Stimulated activated CD8-positive, alpha-beta memory T cell treated with anti-CD3 and anti-CD28 coated beads, Interleukin-2, amount 100 ng/mL, for 1 hour (primary cell): ENCODE results near the gene NCKAP5.
"Not testable (repeated sequence)": the region's sequence is repeated elsewhere in the genome, so short reads cannot be mapped to it uniquely, and the experiment has no call there.

Experiments used
- DNase-seq, 2 donors: peaks; one replicate each; pipeline ENCODE4 v3.0.0-alpha.2; 2020; ENCODE audit warnings: low read depth in 2 of 2

Gene NCKAP5

DNA sequence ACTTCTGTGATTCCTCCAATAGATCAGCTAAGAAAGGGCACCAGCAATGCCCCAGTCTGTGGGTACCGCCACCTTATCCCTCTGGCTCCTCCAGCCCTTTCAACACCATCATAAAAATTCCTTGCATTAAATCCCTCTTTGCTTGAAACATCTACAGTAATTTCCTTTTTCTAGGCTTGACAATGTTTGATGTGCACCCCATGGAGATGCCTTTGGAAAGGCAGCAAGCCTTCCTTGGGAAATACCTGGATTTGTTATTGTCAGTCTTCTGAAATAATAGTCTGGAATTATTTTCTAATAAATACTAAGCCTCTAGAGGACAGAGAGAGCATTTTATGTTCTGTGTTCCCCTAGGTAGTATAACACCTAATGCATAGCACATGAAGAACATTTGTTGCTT is 46.1 kb downstream of the NCKAP5 start:
- DNase-seq: no peak

DNA sequence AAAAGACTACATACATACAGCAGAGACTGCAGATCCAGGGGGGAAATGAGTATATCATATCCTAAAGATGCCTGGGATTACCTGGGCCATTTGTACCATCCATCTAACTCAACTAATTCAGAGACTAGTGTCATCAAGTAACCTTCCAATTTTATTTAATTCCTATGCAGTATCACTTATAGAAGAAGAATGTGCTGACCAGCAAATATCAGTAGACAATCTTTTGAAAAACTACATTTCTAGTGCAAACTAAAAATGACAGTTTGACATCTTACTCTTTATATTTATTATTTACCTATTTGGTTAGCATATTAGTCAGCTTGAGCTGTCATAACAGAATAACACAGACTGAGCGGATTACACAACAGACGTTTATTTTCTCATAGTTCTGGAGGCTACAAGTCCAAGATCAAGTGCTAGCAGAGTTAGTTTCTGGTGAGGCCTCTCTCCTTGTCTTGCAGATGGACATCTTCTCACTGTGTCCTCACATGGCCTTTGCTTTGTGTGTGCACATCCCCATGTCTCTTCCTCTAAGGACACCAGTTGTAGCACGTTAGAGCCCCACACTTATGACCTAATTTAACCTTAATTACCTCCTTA is 47.0 kb downstream of the NCKAP5 start:
- DNase-seq: no peak

DNA sequence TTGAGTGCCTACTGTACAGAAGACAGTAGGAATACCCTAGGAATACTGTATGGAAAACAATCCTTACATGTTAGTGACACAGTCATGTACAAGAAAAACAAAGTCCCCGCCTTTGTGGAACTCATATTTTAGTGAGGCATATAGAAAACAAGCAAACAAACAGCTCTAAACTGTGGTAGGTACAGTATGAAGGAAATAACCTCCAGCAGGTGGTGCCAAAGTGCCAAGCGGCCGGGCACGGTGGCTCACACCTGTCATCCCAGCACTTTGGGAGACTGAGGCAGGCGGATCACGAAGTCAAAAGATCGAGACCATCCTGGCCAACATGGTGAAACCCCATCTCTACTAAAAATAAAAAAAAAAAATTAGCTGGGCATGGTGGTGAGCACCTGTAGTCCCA is 48.6 kb downstream of the NCKAP5 start:
- not testable (repeated sequence) for DNase-seq

DNA sequence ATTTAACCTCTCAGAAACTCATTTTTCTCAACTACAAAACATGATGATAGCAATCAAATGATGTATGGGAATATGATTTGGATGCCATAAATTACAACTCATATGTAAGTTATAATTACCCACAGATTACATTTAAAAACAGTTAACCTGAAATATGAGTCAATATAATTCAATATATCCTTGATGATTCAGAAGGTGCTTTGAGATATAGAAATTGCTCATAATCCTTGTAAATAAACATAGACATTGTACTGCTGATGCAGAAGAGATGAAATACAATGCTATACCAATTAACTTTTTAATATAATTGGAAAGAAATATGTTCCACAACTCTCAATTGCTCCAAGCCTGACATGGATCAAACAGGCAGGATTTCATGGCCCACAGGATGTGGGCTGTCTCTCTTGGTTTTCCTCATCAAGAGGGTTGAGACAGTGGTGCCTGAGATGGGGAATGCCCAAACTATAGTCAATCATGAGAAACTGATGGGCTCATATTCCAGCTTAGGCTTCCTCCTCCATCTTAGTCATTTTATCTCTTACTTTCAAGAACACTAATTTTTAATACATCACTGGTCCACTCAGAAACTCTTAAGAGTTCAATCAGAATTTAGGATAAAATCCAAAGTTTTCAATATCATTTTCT is 49.4 kb downstream of the NCKAP5 start:
- no peak for DNase-seq

DNA sequence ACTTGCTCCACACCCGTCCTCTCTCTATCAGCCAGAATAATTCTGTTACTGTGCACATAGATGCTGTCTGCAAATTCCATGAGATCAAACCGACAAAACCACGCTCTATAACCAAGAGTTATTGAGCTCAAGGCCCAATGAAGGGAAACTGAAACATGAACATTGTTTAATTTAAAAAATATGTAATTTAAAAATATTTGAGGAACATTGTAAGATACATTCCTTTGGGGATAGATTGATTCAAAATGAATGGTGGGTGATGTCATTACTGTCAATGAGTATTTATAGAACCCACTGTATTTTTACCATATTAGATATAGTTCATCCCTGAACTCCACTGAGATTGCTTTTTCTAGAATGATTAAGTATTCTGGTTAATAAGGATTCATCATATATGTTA is 50.4 kb downstream of the NCKAP5 start:
- no peak for DNase-seq

DNA sequence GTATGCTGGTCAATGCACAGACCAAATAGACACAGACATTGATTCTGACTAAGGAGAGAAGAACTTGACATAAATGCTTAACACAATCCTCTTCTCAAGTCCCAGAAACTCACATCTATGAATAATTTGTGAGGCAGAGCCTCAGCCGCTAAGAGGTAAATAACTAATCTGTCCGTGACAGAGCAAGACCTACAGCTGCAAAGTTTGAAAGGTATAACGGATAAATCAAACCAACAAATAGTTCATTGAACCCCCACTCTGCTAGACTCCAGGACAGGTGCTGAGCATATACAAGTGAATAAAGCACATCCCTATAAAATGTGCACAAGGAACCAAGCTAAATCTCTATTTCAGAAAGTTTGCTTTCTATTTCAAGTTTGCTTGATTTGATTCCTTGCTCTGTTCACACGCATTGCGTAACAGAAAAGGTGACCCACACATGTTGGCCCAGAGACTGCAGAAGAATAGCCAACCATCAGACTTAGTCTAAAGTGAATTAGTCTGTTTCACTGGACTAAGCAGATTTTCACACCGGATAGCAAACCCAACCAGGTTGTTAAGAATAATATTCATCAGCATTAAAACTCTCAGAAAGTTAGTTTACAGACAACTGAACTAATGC is 51.7 kb downstream of the NCKAP5 start:
- no peak for DNase-seq

DNA sequence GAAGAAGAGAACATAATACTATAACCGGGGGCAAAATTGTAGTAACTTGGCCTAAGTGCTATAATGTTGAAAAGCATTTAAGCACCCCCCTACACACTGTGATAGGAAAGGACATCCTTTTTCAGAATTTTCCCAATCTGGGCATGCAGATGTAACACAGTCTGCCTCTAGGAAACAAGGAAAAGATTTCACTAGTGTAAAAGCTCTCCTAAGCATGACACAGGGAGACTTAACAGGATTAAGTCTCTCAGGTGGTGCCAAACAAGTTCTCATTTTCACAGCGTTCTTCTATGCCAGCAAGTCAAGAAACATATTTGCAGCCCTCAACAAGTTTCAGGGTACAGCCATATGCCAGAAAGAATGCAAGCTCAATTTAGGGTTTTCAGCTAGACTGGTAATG is 53.0 kb downstream of the NCKAP5 start:
- DNase-seq: no peak

DNA sequence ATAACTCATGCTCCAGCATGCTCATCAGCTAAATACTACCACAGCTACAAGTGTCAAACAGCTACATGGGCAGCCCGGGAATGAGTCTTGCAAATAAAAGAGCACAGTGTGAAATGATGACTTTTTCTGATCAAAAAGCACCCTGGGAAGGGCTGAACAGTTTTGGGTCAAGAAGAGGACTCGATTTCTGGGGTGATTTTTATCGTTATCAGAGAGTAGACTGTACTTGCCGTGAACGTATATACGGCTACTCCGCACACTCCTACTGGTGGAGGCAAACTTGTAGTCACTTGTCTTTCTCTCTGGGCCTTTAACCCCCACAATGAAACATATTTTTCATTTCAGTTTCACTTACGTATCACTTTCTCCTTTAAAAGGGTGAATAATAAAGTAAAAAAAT is 54.4 kb downstream of the NCKAP5 start:
- no peak for DNase-seq

DNA sequence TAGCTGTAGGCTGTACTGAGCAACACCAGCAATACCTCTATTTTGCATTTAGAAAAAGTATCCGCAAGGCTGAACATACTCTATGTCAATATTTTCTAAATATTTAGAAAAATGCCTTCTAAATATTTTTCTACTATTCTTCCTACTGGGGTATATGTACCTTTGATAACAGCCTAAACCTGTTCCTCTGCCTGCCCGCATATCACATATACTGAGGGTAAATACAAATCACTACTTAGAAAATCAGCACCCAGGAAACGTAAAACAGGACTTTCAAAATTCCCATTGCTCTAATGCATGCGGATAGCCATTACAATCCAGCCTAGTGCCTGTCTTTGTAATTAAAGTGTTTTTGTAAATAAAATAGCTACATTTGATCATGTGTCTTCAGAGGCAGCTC is 56.1 kb downstream of the NCKAP5 start:
- DNase-seq: no peak

DNA sequence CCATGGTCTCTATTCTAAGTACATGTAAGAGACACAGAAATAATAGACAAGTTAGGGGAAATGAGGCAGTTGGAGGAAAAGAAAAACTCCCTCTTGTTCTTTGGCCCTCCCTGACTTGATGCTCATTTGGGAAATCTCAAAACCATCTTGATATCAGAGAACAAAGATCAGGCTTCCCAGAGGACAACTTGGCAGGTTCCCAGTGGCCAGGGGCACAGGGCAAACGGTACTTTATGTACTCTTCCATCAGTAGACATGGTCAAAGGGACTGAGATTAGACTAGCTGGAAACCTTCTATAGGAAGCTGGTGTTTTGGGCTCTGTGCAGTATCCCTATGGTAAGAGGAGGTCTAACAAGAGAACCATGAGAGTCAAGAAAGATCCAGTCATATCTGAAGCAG is 56.6 kb downstream of the NCKAP5 start:
- no peak for DNase-seq

DNA sequence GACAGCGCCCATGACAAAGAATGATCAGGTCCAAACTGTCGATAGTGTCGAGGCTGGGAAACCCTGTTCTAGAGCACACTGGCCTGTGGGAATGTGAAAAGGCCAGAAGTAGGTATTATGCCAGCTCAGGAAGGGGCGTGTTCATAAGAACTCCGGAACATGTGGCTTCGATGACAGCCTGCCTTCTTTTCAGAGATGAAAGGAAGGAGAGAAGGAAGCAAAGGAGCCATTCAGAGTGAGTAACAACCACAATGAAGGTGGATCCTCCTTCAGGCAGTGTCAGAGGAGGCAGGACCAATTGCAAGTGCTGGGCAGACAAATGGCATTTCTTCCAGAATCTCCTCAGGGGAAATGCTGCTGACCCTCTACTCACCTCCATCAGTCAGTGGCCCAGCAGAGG is 58.5 kb downstream of the NCKAP5 start:
- no peak for DNase-seq

DNA sequence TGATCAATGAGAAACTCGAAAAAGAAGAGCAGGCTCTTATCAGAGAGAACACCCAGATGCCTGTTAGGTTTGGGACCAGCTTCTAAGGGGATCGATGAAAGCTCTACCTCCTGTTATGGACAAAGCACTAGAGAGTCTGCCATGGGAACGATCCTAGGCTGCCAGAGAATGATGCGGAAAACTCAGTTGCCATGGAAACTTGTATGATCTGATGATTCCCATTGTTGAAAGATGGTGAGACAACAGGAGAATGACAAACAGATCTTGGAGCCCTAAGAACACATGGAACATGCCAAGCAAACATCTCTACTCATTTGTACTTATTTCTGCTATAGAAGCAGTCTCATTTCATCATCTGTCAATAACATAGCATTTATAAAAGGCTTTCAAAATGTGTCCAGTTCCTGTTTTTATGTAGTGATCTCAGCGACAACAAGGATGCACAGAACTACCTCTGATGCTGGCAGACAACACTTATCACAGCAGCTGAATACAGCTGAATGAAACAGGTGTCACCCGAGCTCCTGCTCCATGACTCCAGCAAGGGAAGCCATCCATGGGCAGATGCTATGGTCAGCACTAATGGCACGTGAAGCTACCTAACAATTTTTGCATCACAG is 59.6 kb downstream of the NCKAP5 start:
- DNase-seq: no peak

DNA sequence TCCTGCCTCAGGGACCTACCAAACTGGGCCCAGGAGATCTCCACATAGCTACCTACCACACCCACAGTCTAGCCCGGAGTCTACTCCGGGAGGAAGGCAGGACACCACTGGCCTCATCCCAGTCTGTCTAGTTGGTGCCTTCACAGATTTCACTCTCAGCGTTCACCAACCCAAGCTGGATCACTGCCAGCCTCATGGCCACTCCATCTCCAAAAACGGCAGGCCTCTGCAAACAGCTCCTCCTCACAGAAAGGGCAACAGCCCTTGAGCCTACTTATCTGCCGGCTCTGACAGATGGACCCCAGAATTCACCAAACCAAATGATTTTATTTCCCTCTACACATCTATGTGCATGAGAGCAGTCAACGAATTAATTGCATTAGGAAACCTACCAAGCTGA is 61.3 kb downstream of the NCKAP5 start:
- DNase-seq: no peak

DNA sequence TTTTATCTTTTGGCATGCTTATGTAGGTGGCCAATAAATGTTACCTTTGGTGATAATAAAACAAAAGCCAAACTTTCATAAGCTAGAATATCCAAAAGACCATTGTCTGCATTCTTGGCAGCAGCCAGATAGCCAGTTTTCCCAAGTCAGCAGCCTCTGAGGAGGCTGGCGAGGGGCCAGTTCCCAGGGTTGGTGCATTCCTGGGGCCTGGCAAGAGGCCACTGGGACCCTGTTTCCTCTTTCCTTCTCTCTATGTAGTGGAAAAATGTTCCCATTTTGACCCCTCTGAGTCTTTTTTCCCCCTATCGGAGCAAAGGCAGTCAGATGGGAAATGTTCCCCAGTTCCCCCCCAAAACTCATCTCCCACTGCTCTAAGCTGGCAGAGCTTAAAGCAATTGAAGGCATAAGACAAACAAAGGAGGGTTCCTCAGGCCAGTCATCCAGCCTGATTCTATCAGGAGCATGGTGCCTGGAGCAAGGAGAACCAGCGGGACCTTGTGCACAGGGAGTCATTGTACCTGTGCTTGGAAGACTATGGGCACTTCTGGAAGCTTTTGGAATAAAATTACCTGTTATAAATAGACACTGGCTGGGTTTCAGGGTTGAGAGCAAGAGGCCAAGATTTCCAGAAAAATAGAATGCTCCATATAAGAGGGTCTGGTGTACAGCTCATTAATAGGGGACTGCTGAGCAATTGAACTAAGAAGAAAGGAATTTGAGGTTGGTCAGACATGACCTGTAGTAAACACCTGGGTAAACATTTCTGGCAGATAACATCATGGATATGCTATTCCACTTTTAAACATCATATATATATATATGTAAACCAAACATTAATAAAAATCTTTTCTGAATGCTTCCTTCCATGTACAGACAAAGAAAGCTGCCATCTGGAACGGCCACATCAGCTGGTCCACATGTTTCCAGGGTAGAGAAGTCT is 63.4 kb downstream of the NCKAP5 start:
- DNase-seq: no peak

DNA sequence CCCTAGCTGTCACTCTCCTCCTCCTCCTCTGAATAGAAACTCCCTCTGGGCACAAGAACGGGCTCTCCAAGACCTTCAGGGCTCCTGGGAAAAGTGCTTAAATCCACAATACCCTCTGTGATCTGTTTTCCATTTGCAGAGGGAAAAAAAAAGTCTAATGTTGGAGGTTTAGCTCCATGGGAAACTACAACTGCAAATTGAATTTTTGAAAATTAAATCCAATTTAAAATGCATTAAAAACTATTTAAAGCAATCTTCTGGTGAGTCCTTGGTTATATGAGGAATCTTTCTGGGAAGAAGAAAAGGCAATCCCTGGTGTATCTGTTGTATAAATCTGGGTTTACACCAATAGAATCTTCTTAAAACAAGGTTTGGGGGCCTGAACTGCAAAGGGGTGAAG is 64.3 kb downstream of the NCKAP5 start:
- DNase-seq: no peak

DNA sequence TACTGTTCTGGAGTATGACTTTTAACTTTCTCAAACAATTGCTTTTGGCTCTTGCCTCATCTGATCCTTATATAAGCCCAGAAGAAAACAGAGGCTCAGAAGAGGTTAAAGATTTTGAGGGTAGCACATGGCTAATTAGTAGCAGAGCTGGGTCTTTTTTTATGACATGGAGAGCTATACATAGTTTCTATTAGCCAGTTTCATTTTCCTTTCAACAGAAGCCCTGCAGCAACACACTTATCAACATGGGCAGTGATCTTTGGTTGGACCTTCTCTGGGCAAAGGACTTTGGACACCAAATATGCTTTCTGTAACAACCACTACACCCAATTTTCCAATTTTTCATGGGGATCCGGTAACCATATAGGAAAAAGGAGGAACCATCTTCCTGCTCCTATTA is 64.9 kb downstream of the NCKAP5 start:
- DNase-seq: no peak

DNA sequence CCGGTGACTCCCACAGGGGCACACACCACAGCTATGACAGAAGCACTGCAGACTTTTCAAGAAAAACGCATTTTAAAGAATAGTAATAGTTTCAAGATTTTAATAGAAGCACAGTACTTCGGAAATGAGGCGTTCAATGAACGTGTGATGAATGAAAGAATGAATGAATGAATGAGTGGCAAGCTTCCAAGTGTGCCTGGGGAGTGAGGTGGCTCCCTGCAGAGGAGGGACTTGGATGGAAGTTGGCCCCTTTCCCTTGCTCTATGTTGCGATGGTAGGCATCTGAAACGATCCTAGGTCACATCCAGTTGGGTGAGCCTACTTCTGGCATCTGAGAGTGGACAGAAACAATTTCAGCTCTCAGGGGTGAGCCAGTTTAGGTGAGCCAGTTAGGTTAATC is 65.6 kb downstream of the NCKAP5 start:
- DNase-seq: no peak

DNA sequence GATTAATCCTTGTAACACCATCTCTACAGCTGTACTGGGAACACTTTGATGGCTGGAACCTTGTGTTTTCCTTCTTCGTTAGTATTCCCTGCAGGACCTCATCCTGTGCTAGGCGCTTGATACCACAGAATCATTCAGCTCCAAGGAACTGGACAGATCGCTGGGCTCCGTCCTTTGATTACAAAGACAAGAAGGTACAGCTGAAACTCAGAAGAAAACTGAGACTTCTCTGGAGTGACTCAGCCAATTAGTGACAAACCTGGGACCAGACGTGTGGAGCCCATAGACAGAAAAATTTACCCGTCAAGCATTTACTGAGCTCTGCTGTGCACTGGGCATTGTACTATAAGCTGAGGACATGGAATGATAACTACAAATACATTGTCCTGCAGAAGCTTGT is 67.3 kb downstream of the NCKAP5 start:
- DNase-seq: no peak

DNA sequence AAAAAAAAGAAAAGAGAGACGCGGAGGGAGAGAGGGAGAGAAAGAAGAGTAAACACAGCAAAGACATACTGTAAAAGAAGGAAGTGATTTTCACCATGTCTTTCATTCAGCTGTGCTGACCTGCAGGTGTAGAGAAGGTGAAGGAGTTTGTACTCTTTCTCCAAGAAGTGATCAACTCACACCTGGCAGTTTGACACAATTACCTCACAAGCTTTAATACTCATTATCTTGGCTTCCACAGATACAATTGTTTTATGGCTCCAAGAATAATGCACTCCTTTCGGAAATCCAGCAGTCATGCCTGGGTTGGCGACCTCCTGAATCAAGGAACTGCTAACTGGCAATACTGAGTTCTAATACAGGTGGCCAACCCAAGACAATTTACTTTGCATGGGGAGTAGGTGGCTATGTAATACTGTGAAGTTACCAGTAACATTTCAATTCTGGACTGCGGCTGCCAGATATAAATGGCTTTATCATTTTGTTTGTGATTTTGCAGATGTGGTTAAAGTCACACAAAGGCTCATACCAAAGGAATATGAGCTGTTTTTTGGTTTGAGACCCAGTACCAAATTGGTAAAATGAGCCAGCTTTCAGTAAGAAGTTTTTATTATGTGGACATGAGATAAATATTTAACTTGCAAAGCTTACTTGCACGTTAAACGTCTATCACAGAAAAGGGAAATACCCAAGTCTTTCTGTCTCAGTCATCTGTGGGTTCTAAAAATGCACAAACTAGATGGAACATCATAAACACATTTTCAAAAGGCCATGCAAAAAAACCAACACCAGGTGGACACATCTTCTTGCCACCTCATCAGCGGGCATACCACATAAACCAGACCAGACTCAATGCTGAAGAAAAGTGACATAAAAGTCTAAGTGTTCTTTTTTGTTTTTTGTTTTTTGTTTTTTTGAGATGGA is 69.3 kb downstream of the NCKAP5 start:
- no peak for DNase-seq

DNA sequence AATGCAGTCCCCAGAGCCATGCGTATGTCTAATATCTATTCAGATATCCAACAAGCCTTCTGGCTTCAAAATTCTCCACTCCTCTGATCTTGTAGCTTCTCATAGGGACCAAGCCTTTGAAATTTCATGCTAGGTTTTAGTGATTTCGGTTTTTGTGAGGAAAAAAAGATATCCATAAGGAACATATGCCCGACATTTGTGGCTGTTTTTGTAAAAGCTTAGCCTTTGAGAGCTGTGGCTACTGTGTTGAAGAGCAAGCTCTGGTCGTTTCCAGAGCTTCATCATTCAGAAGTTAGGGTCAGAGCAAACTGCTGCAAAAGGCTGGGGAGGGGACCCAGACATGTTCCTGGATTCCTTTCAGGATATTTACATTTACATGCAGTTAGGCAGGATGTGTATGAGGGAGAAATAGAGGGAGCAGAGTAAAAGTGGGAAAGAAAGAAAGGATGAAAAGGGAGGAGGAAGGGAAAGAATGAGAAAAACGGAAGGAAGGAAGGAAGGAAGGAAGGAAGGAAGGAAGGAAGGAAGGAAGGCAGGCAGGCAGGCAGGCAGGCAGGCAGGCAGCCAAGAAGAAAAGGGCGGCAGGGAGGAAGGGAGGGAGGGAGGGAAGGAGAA is 70.2 kb downstream of the NCKAP5 start:
- DNase-seq: no peak
